NCI-H1105 (cell line): ENCODE data around the gene KATNA1.
A peak's percentile ranks its signal among the peaks of the same experiment; 100 is the strongest.
"Not testable (repeated sequence)": the region's sequence is repeated elsewhere in the genome, so short reads cannot be mapped to it uniquely, and the experiment has no call there.

ENCODE experiments used
- DNase-seq: peaks from one replicate; lab custom pipeline; 2025; lab: John Stamatoyannopoulos, UW

Gene KATNA1

GRCh38 chr6:149648148-149649145 is at the start of gene KATNA1:
TSS of gene KATNA1 (minus strand) at chr6:149648714. CDS start at chr6:149638547, 10,167 bp downstream.
- peak; percentile 88 for DNase-seq

- no peak for DNase-seq
These were observed 49.7 kb upstream of the KATNA1 start for GRCh38 chr6:149698175-149698574.

GRCh38 chr6:149696901-149697300 is 48.4 kb upstream of the KATNA1 start:
- DNase-seq = no peak

- DNase-seq = no peak
These were observed 46.4 kb upstream of the KATNA1 start for GRCh38 chr6:149694921-149695320.

- no peak for DNase-seq
These were observed 42.7 kb upstream of the KATNA1 start for GRCh38 chr6:149691201-149691600.

- DNase-seq = no peak
These were observed 37.7 kb upstream of the KATNA1 start for GRCh38 chr6:149686230-149686629.

GRCh38 chr6:149683256-149683859 is 34.8 kb upstream of the KATNA1 start:
- DNase-seq = no peak

- DNase-seq = not testable (repeated sequence)
These were observed 33.3 kb upstream of the KATNA1 start for GRCh38 chr6:149681845-149682244.

GRCh38 chr6:149681209-149681608 is 32.7 kb upstream of the KATNA1 start:
- DNase-seq = no peak

- no peak for DNase-seq
These were observed 32.0 kb upstream of the KATNA1 start for GRCh38 chr6:149680503-149680902.

GRCh38 chr6:149672265-149672664 is 23.8 kb upstream of the KATNA1 start:
- not testable (repeated sequence) for DNase-seq

- no peak for DNase-seq
These were observed 11.5 kb upstream of the KATNA1 start for GRCh38 chr6:149660028-149660427.

GRCh38 chr6:149657441-149657840 is 8.9 kb upstream of the KATNA1 start:
- no peak for DNase-seq

GRCh38 chr6:149651056-149651455 is 2.5 kb upstream of the KATNA1 start:
- DNase-seq = no peak

- no peak for DNase-seq
These were observed 1.9 kb downstream of the KATNA1 start for GRCh38 chr6:149646599-149646998.

GRCh38 chr6:149642829-149643580 is 5.5 kb downstream of the KATNA1 start:
- no peak for DNase-seq

GRCh38 chr6:149636124-149636523 is 12.4 kb downstream of the KATNA1 start:
- DNase-seq = no peak

GRCh38 chr6:149634315-149634714 is 14.2 kb downstream of the KATNA1 start:
- DNase-seq = no peak

- DNase-seq = no peak
These were observed 19.5 kb downstream of the KATNA1 start for GRCh38 chr6:149628875-149629510.

- DNase-seq = no peak
These were observed 20.8 kb downstream of the KATNA1 start for GRCh38 chr6:149627672-149628071.

- DNase-seq = no peak
These were observed 32.7 kb downstream of the KATNA1 start for GRCh38 chr6:149615805-149616204.

- DNase-seq = no peak
These were observed 34.2 kb downstream of the KATNA1 start for GRCh38 chr6:149614337-149614736.
